Fibroblast of upper back skin (primary cell): ENCODE results near the gene CNTLN.
"Not testable (repeated sequence)": the region's sequence is repeated elsewhere in the genome, so short reads cannot be mapped to it uniquely, and the experiment has no call there.

Experiments used
- DNase-seq: peaks from one replicate; pipeline ENCODE4 v3.0.0-alpha.2; 2013

CNTLN gene

GRCh38 chr9:17433526-17433925, 298.7 kb downstream of the CNTLN start:
- no peak for DNase-seq

- DNase-seq, result peak; percentile 5
These were observed 302.0 kb downstream of the CNTLN start for GRCh38 chr9:17436854-17437253.

- DNase-seq, result no peak
These were observed 303.0 kb downstream of the CNTLN start for GRCh38 chr9:17437813-17438212.

- DNase-seq, result not testable (repeated sequence)
These were observed 310.3 kb downstream of the CNTLN start for GRCh38 chr9:17445126-17445525.

GRCh38 chr9:17453751-17454150, 318.9 kb downstream of the CNTLN start:
- DNase-seq, result no peak

- peak; percentile 68 for DNase-seq
These were observed 328.1 kb downstream of the CNTLN start for GRCh38 chr9:17462869-17463464.

- no peak for DNase-seq
These were observed 335.4 kb downstream of the CNTLN start for GRCh38 chr9:17470036-17470813.

GRCh38 chr9:17472126-17472525, 337.3 kb downstream of the CNTLN start:
- peak; percentile 12 for DNase-seq

GRCh38 chr9:17476401-17476800, 341.6 kb downstream of the CNTLN start:
- DNase-seq, result no peak

- no peak for DNase-seq
These were observed 343.0 kb downstream of the CNTLN start for GRCh38 chr9:17477816-17478215.

- no peak for DNase-seq
These were observed 346.1 kb downstream of the CNTLN start for GRCh38 chr9:17480966-17481365.

- no peak for DNase-seq
These were observed 346.7 kb downstream of the CNTLN start for GRCh38 chr9:17481565-17481964.

- peak; percentile 32 for DNase-seq
These were observed 350.1 kb downstream of the CNTLN start for GRCh38 chr9:17484906-17485305.

GRCh38 chr9:17486396-17486795, 351.6 kb downstream of the CNTLN start:
- no peak for DNase-seq

GRCh38 chr9:17487467-17487866, 352.6 kb downstream of the CNTLN start:
- no peak for DNase-seq

GRCh38 chr9:17488662-17489061, 353.8 kb downstream of the CNTLN start:
- no peak for DNase-seq

- no peak for DNase-seq
These were observed 355.3 kb downstream of the CNTLN start for GRCh38 chr9:17490110-17490509.

GRCh38 chr9:17491780-17492179, 356.9 kb downstream of the CNTLN start:
- no peak for DNase-seq

GRCh38 chr9:17503196-17503595, 368.4 kb downstream of the CNTLN start:
- DNase-seq, result no peak

- no peak for DNase-seq
These were observed 374.3 kb downstream of the CNTLN start for GRCh38 chr9:17509151-17509550.

- peak; percentile 49 for DNase-seq
These were observed 374.9 kb downstream of the CNTLN start for GRCh38 chr9:17509701-17510100.

GRCh38 chr9:17519761-17520160, 384.9 kb downstream of the CNTLN start:
- DNase-seq, result no peak

GRCh38 chr9:17520268-17521064, 385.6 kb downstream of the CNTLN start:
- no peak for DNase-seq
